GM23248 (cell line): ENCODE data around the gene MYO1D. TPM values are rescaled to one million over a fixed set of nuclear protein-coding genes. Genes with fewer than 3 reads are reported as not detected.

Experiments used
- DNase-seq: peaks from one replicate; pipeline ENCODE4 v3.0.0-alpha.2; 2015
- H2AFZ ChIP-seq: fragments of 200-600 bp; sonication (generic); 2 replicates; pipeline ENCODE4 v1.6.1; 2016; ENCODE audit warnings: antibody characterized with exemption
- H3F3A ChIP-seq: fragments of 200-600 bp; sonication (generic); 2 replicates; pipeline ENCODE4 v1.6.1; 2016; ENCODE audit warnings: mild to moderate bottlenecking, antibody characterized with exemption, mixed run types; ENCODE audit not compliant: insufficient read depth
- H3K27ac ChIP-seq: fragments of 200-600 bp; sonication (generic); 2 replicates; pipeline ENCODE4 v1.5.1; 2016; ENCODE audit warnings: mild to moderate bottlenecking
- H3K27me3 ChIP-seq: fragments of 200-600 bp; sonication (generic); replicated peaks from 2 replicates; pipeline ENCODE4 v1.6.1; 2016; ENCODE audit warnings: mild to moderate bottlenecking; ENCODE audit not compliant: insufficient read depth
- H3K36me3 ChIP-seq: fragments of 200-600 bp; sonication (generic); 2 replicates; pipeline ENCODE4 v1.6.1; 2016; ENCODE audit warnings: low read depth, mild to moderate bottlenecking
- H3K4me1 ChIP-seq: fragments of 200-600 bp; sonication (generic); 2 replicates; pipeline ENCODE4 v1.6.1; 2016; ENCODE audit warnings: mild to moderate bottlenecking; ENCODE audit not compliant: insufficient read depth
- H3K4me2 ChIP-seq: fragments of 200-600 bp; sonication (generic); one replicate; pipeline ENCODE4 v1.6.1; 2016; ENCODE audit warnings: mild to moderate bottlenecking; ENCODE audit not compliant: unreplicated experiment
- H3K4me3 ChIP-seq: fragments of 200-600 bp; sonication (generic); 2 replicates; pipeline ENCODE4 v1.5.1; 2016; ENCODE audit warnings: mild to moderate bottlenecking
- H3K79me2 ChIP-seq: fragments of 200-600 bp; sonication (generic); 2 replicates; pipeline ENCODE4 v1.6.1; 2016; ENCODE audit warnings: mild to moderate bottlenecking; ENCODE audit not compliant: insufficient read depth
- H3K9ac ChIP-seq: fragments of 200-600 bp; sonication (generic); 2 replicates; pipeline ENCODE4 v1.6.1; 2016; ENCODE audit warnings: mild to moderate bottlenecking
- H3K9me2 ChIP-seq: fragments of 200-600 bp; sonication (generic); 2 replicates; pipeline ENCODE4 v1.6.1; 2016; ENCODE audit warnings: mixed run types, mild to moderate bottlenecking, moderate library complexity; ENCODE audit not compliant: insufficient read depth
- H3K9me3 ChIP-seq: fragments of 200-600 bp; sonication (generic); one replicate; pipeline ENCODE4 v1.6.1; 2017; ENCODE audit warnings: low read depth
- H4K20me1 ChIP-seq: fragments of 200-600 bp; sonication (generic); 2 replicates; pipeline ENCODE4 v1.6.0; 2016; ENCODE audit not compliant: insufficient read depth
- EZH2 ChIP-seq: fragments of 200-600 bp; sonication (generic); IDR thresholded peaks from 2 replicates; pipeline ENCODE4 v1.6.1; 2018; ENCODE audit warnings: antibody characterized with exemption, mild to moderate bottlenecking; ENCODE audit not compliant: insufficient read depth, poor library complexity, severe bottlenecking
- EZH2phosphoT487 ChIP-seq: fragments of 200-600 bp; sonication (generic); IDR thresholded peaks from 2 replicates; pipeline ENCODE4 v1.6.1; 2018; ENCODE audit warnings: antibody characterized with exemption, moderate library complexity, mild to moderate bottlenecking, low read depth; ENCODE audit not compliant: insufficient read depth
- WGBS, 2 experiments: methylation state at CpG; one replicate each; pipeline ENCODE4 v1.1.6; 2015 to 2017; ENCODE audit warnings: low lambda C conversion rate in 2 of 2, low coverage in 1 of 2; ENCODE audit errors: missing lambda C conversion rate in 2 of 2; 5-methylcytosine and 5-hydroxymethylcytosine counted together
- in situ Hi-C: fragments of 300-500 bp; cut with MboI; formaldehyde crosslinking; loops from 2 replicates; pipeline ENCODE4 v1.15.0; 2020
- polyA plus RNA-seq: library from polyadenylated mRNA; unstranded; fragments of >200 nt; fragmentation: Nextera tagmentation; extraction: Ambion mirVana; gene quantifications from 2 replicates; pipeline ENCODE4 v1.2.1, GENCODE V29; 2016
- total RNA-seq: library from RNA; depleted of rRNA; stranded (reverse); fragments of >200 nt; shearing (Covaris generic); gene quantifications from 2 replicates; pipeline ENCODE4 v1.2.3, GENCODE V29; 2014

Gene MYO1D
- total and polyA plus RNA-seq, 2 experiments from 2014 or later, result 54.1 to 99.5 TPM

DNA sequence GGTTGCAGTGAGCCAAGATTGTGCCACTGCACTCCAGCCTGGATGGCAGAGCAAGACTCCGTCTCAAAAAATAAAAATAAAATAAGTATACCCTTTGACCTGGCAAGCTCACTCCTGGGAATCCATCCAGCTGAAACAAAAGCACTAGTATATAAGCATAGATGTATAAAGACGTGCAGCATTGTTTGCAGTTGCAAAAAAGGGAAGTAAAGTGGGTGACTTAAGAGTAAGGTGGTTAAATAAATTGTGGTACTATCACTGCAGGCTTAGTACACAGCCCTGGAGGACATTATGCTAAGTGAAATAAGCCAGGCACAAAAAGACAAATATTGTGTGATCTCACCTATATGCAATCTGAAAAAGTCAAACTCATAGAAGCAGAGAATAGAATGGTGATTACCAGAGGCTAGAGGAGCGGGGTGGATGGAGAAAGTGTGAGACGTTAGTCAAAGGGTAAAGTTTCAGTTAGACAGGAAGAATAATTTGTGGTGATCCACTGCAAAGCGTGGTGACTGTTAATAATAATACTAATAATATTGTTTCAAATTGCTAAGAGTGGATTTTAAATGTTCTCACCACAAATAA, 113.0 kb downstream of the MYO1D start:
- Histone ChIP-seq H3K4me3 (no peak overlapping the region), H3K27ac (no peak overlapping the region), H3K79me2 (no peaks in the 10 kb centered on the region), H3K27me3 (no peaks in the 10 kb centered on the region), H3F3A (no peaks in the 10 kb centered on the region), H4K20me1 (no peaks in the 10 kb centered on the region), H3K36me3 (peaks cover 13% of the 10 kb centered on the region; the same call in 1 of the 2 replicates), H3K4me2 (no peak overlapping the region), H2AFZ (no peak overlapping the region), H3K9ac (no peak overlapping the region), H3K9me2 (no peaks in the 10 kb centered on the region), H3K9me3 (no peaks in the 10 kb centered on the region), H3K4me1 (no peaks in the 10 kb centered on the region)
- DNase-seq, result no peak
- TF ChIP-seq EZH2, result no peak
- no peak for TF ChIP-seq EZH2phosphoT487
- 81 to 84% methylated on average over 5 of the region's 5 CpGs for WGBS, 2 experiments
- in situ Hi-C loops, result no loop called here

DNA sequence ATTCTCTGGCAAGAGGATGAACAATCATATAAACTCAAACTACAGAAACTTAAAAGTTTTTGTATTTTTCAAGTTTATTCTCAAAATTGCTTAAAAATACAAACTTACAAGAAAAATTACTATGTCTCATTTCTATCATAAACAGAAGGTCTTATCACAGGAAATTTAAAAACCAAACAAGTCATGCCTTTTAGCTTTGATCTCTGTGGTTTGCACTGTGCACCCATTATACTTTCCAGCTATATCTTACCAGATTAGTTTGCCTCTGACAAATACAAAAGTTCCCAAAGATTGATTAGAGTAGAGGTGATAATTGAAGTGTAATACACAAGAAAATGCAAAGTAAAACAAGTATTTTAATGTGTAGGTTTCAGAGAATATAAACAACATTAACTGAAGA, 117.4 kb downstream of the MYO1D start:
- Histone ChIP-seq H4K20me1 (no peaks in the 10 kb centered on the region), H3K9me3 (no peaks in the 10 kb centered on the region), H3K4me2 (no peak overlapping the region), H3K79me2 (no peaks in the 10 kb centered on the region), H3K4me3 (no peak overlapping the region), H3K9me2 (no peaks in the 10 kb centered on the region), H3K36me3 (0 out of 2 replicates have a peak, but pooled peaks cover 12% of the 10 kb centered on the region), H3F3A (0 out of 2 replicates have a peak, but pooled peaks cover 9% of the 10 kb centered on the region), H2AFZ (no peak overlapping the region), H3K27me3 (no peaks in the 10 kb centered on the region), H3K9ac (no peak overlapping the region), H3K27ac (no peak overlapping the region), H3K4me1 (peaks cover 9% of the 10 kb centered on the region)
- DNase-seq, result no peak
- TF ChIP-seq EZH2 (no peak), EZH2phosphoT487 (no peak)
- in situ Hi-C loops, result no loop called here

DNA sequence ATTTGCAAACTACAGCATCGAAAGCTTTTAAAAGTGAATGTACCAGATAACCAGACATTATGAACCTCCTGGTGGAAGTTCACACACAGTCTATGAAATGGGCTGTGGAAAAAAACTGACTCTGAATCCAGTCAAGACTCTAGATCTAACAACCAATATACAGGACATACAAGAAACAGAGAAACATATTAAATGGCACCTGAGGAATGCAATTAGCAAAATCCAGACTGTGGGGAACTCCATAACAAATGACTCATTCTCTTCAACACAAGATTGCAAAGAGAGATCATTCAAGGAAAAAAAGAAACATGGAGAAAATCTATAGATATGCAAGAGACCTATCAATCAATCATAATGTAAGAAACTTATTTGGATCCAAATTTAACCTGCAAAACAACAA, 119.0 kb downstream of the MYO1D start:
- peaks cover 12% of the 10 kb centered on the region for H3K36me3 ChIP-seq
- H3K79me2 ChIP-seq, result no peaks in the 10 kb centered on the region
- H3K27ac ChIP-seq, result no peak overlapping the region
- H3F3A ChIP-seq, result 0 out of 2 replicates have a peak, but pooled peaks cover 14% of the 10 kb centered on the region
- peak; percentile 19 for DNase-seq
- no peak overlapping the region for H3K4me3 ChIP-seq
- in situ Hi-C loops, result no loop called here
- no peak overlapping the region for H3K4me2 ChIP-seq
- WGBS, 2 experiments, result 94 to 97% methylated on average over 1 of the region's 1 CpG
- H3K9ac ChIP-seq, result no peak overlapping the region
- no peak overlapping the region for H2AFZ ChIP-seq
- no peaks in the 10 kb centered on the region for H4K20me1 ChIP-seq
- H3K9me2 ChIP-seq, result no peaks in the 10 kb centered on the region
- TF ChIP-seq EZH2 (no peak), EZH2phosphoT487 (no peak)
- H3K9me3 ChIP-seq, result no peaks in the 10 kb centered on the region
- no peaks in the 10 kb centered on the region for H3K27me3 ChIP-seq
- peaks cover 9% of the 10 kb centered on the region for H3K4me1 ChIP-seq

DNA sequence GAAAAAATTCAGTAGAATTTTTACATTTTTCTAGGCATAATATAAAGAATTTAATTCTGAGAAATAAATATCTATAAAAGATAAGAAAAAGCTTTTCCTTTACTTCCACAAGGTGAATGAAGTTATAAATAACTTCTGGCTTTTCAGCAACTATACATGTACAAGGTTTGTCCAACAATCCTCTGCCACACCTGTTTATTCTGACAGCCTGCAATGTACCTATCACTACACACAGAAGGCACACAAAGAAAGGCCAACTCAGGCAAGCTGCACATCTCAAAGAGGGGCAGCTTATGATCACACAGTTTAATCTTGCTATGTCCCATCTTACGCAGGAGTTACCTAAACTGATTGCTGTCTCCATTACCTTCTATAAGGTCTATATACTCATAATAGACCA, 120.2 kb downstream of the MYO1D start:
- in situ Hi-C loops, result no loop called here
- H3K4me3 ChIP-seq, result no peak overlapping the region
- no peak overlapping the region for H3K27ac ChIP-seq
- H3K27me3 ChIP-seq, result no peaks in the 10 kb centered on the region
- TF ChIP-seq EZH2, result no peak
- no peak for TF ChIP-seq EZH2phosphoT487
- H3K4me2 ChIP-seq, result no peak overlapping the region
- H3K9me2 ChIP-seq, result no peaks in the 10 kb centered on the region
- no peak overlapping the region for H2AFZ ChIP-seq
- H3F3A ChIP-seq, result 0 out of 2 replicates have a peak, but pooled peaks cover 14% of the 10 kb centered on the region
- no peak for DNase-seq
- H3K9ac ChIP-seq, result no peak overlapping the region
- H3K36me3 ChIP-seq, result peaks cover 16% of the 10 kb centered on the region
- no peaks in the 10 kb centered on the region for H3K79me2 ChIP-seq
- no peaks in the 10 kb centered on the region for H3K9me3 ChIP-seq
- 96 to 100% methylated on average over 1 of the region's 1 CpG for WGBS, 2 experiments
- H3K4me1 ChIP-seq, result peaks cover 9% of the 10 kb centered on the region
- H4K20me1 ChIP-seq, result no peaks in the 10 kb centered on the region
